Left ventricle myocardium inferior (tissue), 1 donor: ENCODE measurements around the gene LGALS9B. TPM values are rescaled to one million over a fixed set of nuclear protein-coding genes. Genes with fewer than 3 reads are reported as not detected.
"Not testable (repeated sequence)": the region's sequence is repeated elsewhere in the genome, so short reads cannot be mapped to it uniquely, and the experiment has no call there.

Experiments used
- DNase-seq: peaks from one replicate; pipeline ENCODE4 v3.0.0-alpha.2; 2020
- H3K27ac ChIP-seq: fragments of 200-600 bp; replicated peaks from 2 replicates; pipeline ENCODE4 v1.8.0; 2021
- H3K27me3 ChIP-seq: fragments of 200-600 bp; 2 replicates; pipeline ENCODE4 v1.8.0; 2021; ENCODE audit warnings: low read depth
- H3K36me3 ChIP-seq: fragments of 200-600 bp; 2 replicates; pipeline ENCODE4 v1.8.0; 2021
- H3K4me1 ChIP-seq: fragments of 200-600 bp; 2 replicates; pipeline ENCODE4 v1.8.0; 2021
- H3K4me3 ChIP-seq: fragments of 200-600 bp; 2 replicates; pipeline ENCODE4 v1.8.0; 2021; ENCODE audit warnings: mild to moderate bottlenecking, moderate library complexity
- H3K9me3 ChIP-seq: fragments of 200-600 bp; replicated peaks from 2 replicates; pipeline ENCODE4 v1.8.0; 2021
- intact Hi-C: fragments of 100-400 bp; cut with micrococcal nuclease; formaldehyde crosslinking; loops from one replicate; pipeline ENCODE4 v1.11.0; 2022
- total RNA-seq: library from RNA; stranded (reverse); fragmentation: NEBNext Ultra II Directional; extraction: Animal tissue kit (Norgen Biotek cat#: 25700); gene quantifications from one replicate; pipeline ENCODE4 v1.2.1, GENCODE V29; 2021
- donor health status: DM: no; HTN: yes; CAD: no; lungs with severe emphysema.

The LGALS9B gene
- total RNA-seq, 1 donor from 2014 or later = not detected

GRCh38 chr17:20457848-20458381 is 9.4 kb downstream of the LGALS9B start:
- H3K27ac ChIP-seq, H3K9me3 ChIP-seq: not testable (repeated sequence)

GRCh38 chr17:20455106-20455505 is 12.2 kb downstream of the LGALS9B start:
- H3K27me3 ChIP-seq, H3K4me1 ChIP-seq, DNase-seq, H3K36me3 ChIP-seq, H3K27ac ChIP-seq, intact Hi-C loops, H3K9me3 ChIP-seq, H3K4me3 ChIP-seq: not testable (repeated sequence)

More at GRCh38 chr17:20457848-20458381, 9.4 kb downstream of the LGALS9B start:
- DNase-seq, H3K27me3 ChIP-seq, intact Hi-C loops, H3K36me3 ChIP-seq, H3K4me3 ChIP-seq, H3K4me1 ChIP-seq: not testable (repeated sequence)

GRCh38 chr17:20453820-20454434 is 13.4 kb downstream of the LGALS9B start:
- DNase-seq, H3K4me1 ChIP-seq, H3K4me3 ChIP-seq, H3K36me3 ChIP-seq, H3K27ac ChIP-seq, H3K9me3 ChIP-seq, intact Hi-C loops, H3K27me3 ChIP-seq: not testable (repeated sequence)

- H3K36me3 ChIP-seq, H3K27ac ChIP-seq, intact Hi-C loops, DNase-seq, H3K27me3 ChIP-seq, H3K4me3 ChIP-seq, H3K4me1 ChIP-seq, H3K9me3 ChIP-seq: not testable (repeated sequence)
Measured at GRCh38 chr17:20450852-20451251, 16.5 kb downstream of the LGALS9B start.

- H3K27me3 ChIP-seq, intact Hi-C loops, H3K4me3 ChIP-seq, DNase-seq, H3K36me3 ChIP-seq, H3K27ac ChIP-seq, H3K4me1 ChIP-seq, H3K9me3 ChIP-seq: not testable (repeated sequence)
Measured at GRCh38 chr17:20447534-20448321, 19.6 kb downstream of the LGALS9B start.

GRCh38 chr17:20446895-20447294 is 20.4 kb downstream of the LGALS9B start:
- H3K36me3 ChIP-seq, H3K4me3 ChIP-seq, H3K27me3 ChIP-seq, H3K4me1 ChIP-seq, intact Hi-C loops, DNase-seq, H3K27ac ChIP-seq, H3K9me3 ChIP-seq: not testable (repeated sequence)

GRCh38 chr17:20444581-20445236 is 22.6 kb downstream of the LGALS9B start:
- H3K27ac ChIP-seq, intact Hi-C loops, H3K9me3 ChIP-seq: not testable (repeated sequence)

GRCh38 chr17:20444173-20444572 is 23.2 kb downstream of the LGALS9B start:
- intact Hi-C loops, H3K4me3 ChIP-seq, DNase-seq: not testable (repeated sequence)

More at GRCh38 chr17:20444581-20445236, 22.6 kb downstream of the LGALS9B start:
- not testable (repeated sequence) for H3K36me3 ChIP-seq, DNase-seq, H3K27me3 ChIP-seq, H3K4me1 ChIP-seq, H3K4me3 ChIP-seq

GRCh38 chr17:20443632-20444031 is 23.7 kb downstream of the LGALS9B start:
- H3K36me3 ChIP-seq, intact Hi-C loops, H3K9me3 ChIP-seq, H3K27ac ChIP-seq, DNase-seq, H3K4me3 ChIP-seq, H3K27me3 ChIP-seq, H3K4me1 ChIP-seq: not testable (repeated sequence)

More at GRCh38 chr17:20444173-20444572, 23.2 kb downstream of the LGALS9B start:
- H3K9me3 ChIP-seq, H3K27ac ChIP-seq, H3K27me3 ChIP-seq, H3K36me3 ChIP-seq, H3K4me1 ChIP-seq: not testable (repeated sequence)

- H3K27me3 ChIP-seq, DNase-seq, H3K4me3 ChIP-seq, H3K27ac ChIP-seq, H3K4me1 ChIP-seq, H3K9me3 ChIP-seq, intact Hi-C loops, H3K36me3 ChIP-seq: not testable (repeated sequence)
Measured at GRCh38 chr17:20440665-20441064, 26.7 kb downstream of the LGALS9B start.

GRCh38 chr17:20435166-20435565 is 32.2 kb downstream of the LGALS9B start:
- H3K27ac ChIP-seq, H3K36me3 ChIP-seq, H3K9me3 ChIP-seq, H3K4me3 ChIP-seq, DNase-seq, H3K27me3 ChIP-seq, H3K4me1 ChIP-seq, intact Hi-C loops: not testable (repeated sequence)

- H3K36me3 ChIP-seq, intact Hi-C loops, H3K4me3 ChIP-seq, H3K27me3 ChIP-seq, H3K27ac ChIP-seq, H3K9me3 ChIP-seq, DNase-seq, H3K4me1 ChIP-seq: not testable (repeated sequence)
Measured at GRCh38 chr17:20433382-20433781, 34.0 kb downstream of the LGALS9B start.

GRCh38 chr17:20427264-20427663 is 40.1 kb downstream of the LGALS9B start:
- H3K27me3 ChIP-seq, DNase-seq, H3K9me3 ChIP-seq, H3K4me1 ChIP-seq, intact Hi-C loops, H3K4me3 ChIP-seq, H3K36me3 ChIP-seq, H3K27ac ChIP-seq: not testable (repeated sequence)
